ENCODE data around the gene PRKAG2. TPM values are rescaled to one million over a fixed set of nuclear protein-coding genes. Genes with fewer than 3 reads are reported as not detected.

Gene PRKAG2
- total and polyA plus RNA-seq, 2 experiments from 2014 or later = 17.0 to 19.5 TPM

DNA sequence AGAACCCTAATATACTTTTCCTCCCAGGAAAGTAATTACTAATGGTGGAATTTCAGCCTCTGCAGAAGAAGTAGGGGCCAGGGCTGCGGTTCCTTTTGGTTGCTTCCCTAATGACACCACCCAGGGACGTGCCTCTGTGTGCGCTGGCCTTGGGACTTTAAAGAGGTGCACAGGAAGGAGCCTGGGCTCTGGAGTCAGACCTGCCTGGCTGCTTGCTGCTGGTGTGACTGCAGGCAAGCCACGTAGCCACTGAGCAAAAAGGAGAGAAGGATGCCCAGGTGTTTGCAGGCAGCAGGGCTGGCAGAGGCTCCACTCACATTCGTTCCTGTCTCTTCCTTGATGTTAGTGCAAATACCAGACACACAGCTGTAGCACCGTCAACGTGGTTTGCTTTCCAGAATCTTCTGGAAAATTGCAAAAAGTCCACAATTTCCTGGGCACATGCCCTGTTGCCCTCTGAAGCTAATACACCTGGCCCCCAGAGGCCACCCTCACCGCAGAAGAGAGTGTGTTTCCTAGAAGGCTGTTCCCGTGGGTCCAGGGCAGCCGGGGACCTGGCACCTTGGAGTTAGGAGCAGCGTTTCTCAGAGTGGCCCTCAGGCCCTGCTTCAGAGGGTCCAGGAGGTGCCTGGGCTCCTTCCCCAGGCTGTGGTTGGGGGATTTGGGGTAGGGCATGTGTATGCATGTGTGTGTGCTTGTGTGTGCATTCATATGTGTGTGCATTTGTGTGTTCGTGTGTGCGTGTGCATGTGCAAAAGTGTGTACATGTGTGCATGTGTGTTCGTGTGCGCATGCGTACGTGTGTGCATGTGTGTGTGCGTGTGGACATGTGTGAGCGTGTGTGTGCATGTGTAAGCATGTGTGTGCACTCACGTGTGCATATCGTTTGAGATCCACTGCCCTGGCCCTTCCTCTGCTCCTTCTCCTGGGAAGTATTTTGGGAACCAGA, 12.8 kb upstream of the PRKAG2 start:
- Histone ChIP-seq H3K9ac (no peak overlapping the region), H3K79me2 (ENCODE audit: insufficient read depth) (no peaks in the 10 kb centered on the region), H3F3A (ENCODE audit: insufficient read depth) (no peaks in the 10 kb centered on the region), H3K4me1 (ENCODE audit: insufficient read depth) (no peaks in the 10 kb centered on the region), H3K4me2 (ENCODE audit: unreplicated experiment) (no peak overlapping the region), H3K9me2 (ENCODE audit: insufficient read depth) (no peaks in the 10 kb centered on the region), H2AFZ (no peak overlapping the region), H3K9me3 (ENCODE audit: low read depth) (no peaks in the 10 kb centered on the region), H3K4me3 (no peak overlapping the region), H3K27me3 (replicated peaks; ENCODE audit: insufficient read depth) (peaks cover 70% of the 10 kb centered on the region), H4K20me1 (ENCODE audit: insufficient read depth) (no peaks in the 10 kb centered on the region), H3K27ac (no peak overlapping the region), H3K36me3 (ENCODE audit: low read depth) (no peaks in the 10 kb centered on the region)
- in situ Hi-C loops (cut with MboI) = no loop called here
- no peak for DNase-seq
- WGBS, 2 experiments (ENCODE audit: low coverage in 1 of 2, low lambda C conversion rate in 2 of 2, missing lambda C conversion rate in 2 of 2) = 61 to 65% methylated on average over 21 of the region's 21 CpGs
- TF ChIP-seq EZH2phosphoT487 (IDR thresholded peaks at IDR 0.05; ENCODE audit: insufficient read depth, low read depth) (no peak), EZH2 (IDR thresholded peaks at IDR 0.05; ENCODE audit: insufficient read depth, poor library complexity, severe bottlenecking) (no peak)

DNA sequence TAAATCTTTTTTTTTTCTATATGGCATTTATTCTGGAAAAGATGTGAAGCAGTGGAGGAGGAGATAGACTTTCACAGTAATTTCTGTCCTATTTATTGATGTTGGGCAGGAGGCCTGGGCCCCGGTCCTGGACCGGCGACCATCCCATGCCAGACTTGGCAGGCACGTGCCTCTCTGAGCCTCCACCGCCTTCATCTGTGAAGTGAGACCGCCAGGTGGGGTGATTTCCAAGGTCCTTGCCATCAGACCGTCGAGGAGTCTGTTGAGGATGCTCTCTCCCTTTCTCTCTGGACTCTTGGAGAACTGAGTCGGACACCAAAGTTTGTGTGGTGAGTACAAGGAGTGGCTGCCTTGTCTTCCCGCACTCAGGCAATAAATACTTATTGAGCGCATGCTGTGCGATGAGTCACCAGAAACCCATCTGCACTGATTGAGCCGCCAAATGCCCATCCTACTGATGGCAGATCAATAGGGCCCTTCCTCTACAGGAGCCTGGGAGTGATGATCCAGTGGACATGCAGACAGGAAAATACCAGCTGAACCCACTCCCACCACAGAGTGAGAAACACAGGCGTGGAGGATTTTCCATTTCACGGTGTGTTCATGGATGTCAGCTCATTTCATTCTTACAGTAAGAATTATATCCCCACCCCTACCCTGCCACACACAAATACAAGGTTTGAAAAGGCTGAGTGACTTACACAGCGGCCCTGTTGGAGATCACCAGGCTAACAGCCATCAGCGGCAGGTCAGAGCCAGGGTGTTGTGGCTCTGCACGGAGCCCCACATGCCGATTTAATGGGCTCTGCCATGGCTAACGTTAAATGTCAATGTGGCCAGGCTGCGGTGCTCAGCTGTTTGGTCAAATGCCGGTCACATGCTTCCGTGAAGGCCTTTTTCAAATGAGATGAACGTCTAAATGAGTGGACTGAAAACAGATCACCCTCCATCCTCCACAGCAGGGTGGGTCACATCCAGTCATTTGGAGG, 11.5 kb upstream of the PRKAG2 start:
- in situ Hi-C loops (cut with MboI) = no loop called here
- H3K9me3 ChIP-seq (ENCODE audit: low read depth) = no peaks in the 10 kb centered on the region
- no peaks in the 10 kb centered on the region for H3K36me3 ChIP-seq (ENCODE audit: low read depth)
- H3K4me1 ChIP-seq (ENCODE audit: insufficient read depth) = no peaks in the 10 kb centered on the region
- H3K9me2 ChIP-seq (ENCODE audit: insufficient read depth) = no peaks in the 10 kb centered on the region
- no peak overlapping the region for H3K27ac ChIP-seq
- H4K20me1 ChIP-seq (ENCODE audit: insufficient read depth) = no peaks in the 10 kb centered on the region
- TF ChIP-seq EZH2 (IDR thresholded peaks at IDR 0.05; ENCODE audit: insufficient read depth, poor library complexity, severe bottlenecking) (no peak), EZH2phosphoT487 (IDR thresholded peaks at IDR 0.05; ENCODE audit: insufficient read depth, low read depth) (no peak)
- WGBS, 2 experiments (ENCODE audit: low coverage in 1 of 2, low lambda C conversion rate in 2 of 2, missing lambda C conversion rate in 2 of 2) = 58 to 60% methylated on average over 24 of the region's 24 CpGs
- H3K4me2 ChIP-seq (ENCODE audit: unreplicated experiment) = no peak overlapping the region
- no peaks in the 10 kb centered on the region for H3F3A ChIP-seq (ENCODE audit: insufficient read depth)
- no peaks in the 10 kb centered on the region for H3K79me2 ChIP-seq (ENCODE audit: insufficient read depth)
- H3K27me3 ChIP-seq (replicated peaks; ENCODE audit: insufficient read depth) = peaks cover 83% of the 10 kb centered on the region
- H2AFZ ChIP-seq = no peak overlapping the region
- DNase-seq = no peak
- H3K9ac ChIP-seq = no peak overlapping the region
- no peak overlapping the region for H3K4me3 ChIP-seq

DNA sequence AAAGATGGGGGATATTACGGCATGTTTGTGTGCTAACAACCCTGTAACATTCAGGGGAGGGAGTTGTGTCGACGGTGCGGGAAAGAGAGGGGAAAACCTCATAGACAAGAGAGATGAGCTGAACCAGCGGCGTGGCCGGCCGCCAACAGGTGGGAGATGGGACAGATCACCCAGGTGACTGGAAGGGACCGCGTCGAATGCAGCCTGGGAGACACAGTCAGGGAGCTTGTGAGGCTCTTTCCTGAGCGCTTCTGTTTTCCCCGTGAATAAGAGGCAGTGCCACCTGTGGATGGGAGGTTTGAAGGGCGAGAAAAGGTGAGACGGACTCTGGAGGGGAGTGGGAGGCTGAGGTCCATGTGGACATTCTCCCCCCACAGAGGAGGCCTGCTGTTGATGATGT, 9.9 kb upstream of the PRKAG2 start:
- H3K4me2 ChIP-seq (ENCODE audit: unreplicated experiment) = no peak overlapping the region
- TF ChIP-seq EZH2phosphoT487 (IDR thresholded peaks at IDR 0.05; ENCODE audit: insufficient read depth, low read depth) (no peak), EZH2 (IDR thresholded peaks at IDR 0.05; ENCODE audit: insufficient read depth, poor library complexity, severe bottlenecking) (no peak)
- 58 to 61% methylated on average over 15 of the region's 15 CpGs for WGBS, 2 experiments (ENCODE audit: low coverage in 1 of 2, low lambda C conversion rate in 2 of 2, missing lambda C conversion rate in 2 of 2)
- no peaks in the 10 kb centered on the region for H3K4me1 ChIP-seq (ENCODE audit: insufficient read depth)
- no peak overlapping the region for H2AFZ ChIP-seq
- H3K4me3 ChIP-seq = no peak overlapping the region
- H3K9me2 ChIP-seq (ENCODE audit: insufficient read depth) = no peaks in the 10 kb centered on the region
- no peaks in the 10 kb centered on the region for H3K36me3 ChIP-seq (ENCODE audit: low read depth)
- in situ Hi-C loops (cut with MboI) = no loop called here
- no peak overlapping the region for H3K27ac ChIP-seq
- H3K9ac ChIP-seq = no peak overlapping the region
- no peaks in the 10 kb centered on the region for H3F3A ChIP-seq (ENCODE audit: insufficient read depth)
- peaks cover 83% of the 10 kb centered on the region for H3K27me3 ChIP-seq (replicated peaks; ENCODE audit: insufficient read depth)
- DNase-seq = no peak
- no peaks in the 10 kb centered on the region for H4K20me1 ChIP-seq (ENCODE audit: insufficient read depth)
- no peaks in the 10 kb centered on the region for H3K79me2 ChIP-seq (ENCODE audit: insufficient read depth)
- H3K9me3 ChIP-seq (ENCODE audit: low read depth) = no peaks in the 10 kb centered on the region

DNA sequence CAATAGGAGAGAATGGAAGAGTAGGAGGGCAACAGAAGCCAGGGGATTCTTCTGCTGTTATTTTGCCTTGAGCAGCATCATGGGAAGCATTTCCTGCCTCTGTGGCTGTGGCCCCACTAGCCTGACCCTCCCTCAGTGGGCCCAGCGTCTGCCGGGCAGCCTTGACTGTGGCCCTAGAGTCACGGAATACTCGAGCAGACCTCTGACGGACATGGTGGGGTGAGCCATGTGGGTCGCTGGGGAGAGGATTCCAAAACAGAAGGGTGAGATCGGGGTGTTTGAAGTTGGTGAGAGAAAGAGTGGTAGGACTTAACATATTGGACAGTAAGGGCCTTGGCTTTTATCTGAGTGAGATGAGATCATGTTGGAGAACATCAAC, 8.3 kb upstream of the PRKAG2 start:
- no peaks in the 10 kb centered on the region for H4K20me1 ChIP-seq (ENCODE audit: insufficient read depth)
- H3K4me3 ChIP-seq = no peak overlapping the region
- H3K4me2 ChIP-seq (ENCODE audit: unreplicated experiment) = no peak overlapping the region
- H3K9ac ChIP-seq = no peak overlapping the region
- TF ChIP-seq EZH2 (IDR thresholded peaks at IDR 0.05; ENCODE audit: insufficient read depth, poor library complexity, severe bottlenecking) (no peak), EZH2phosphoT487 (IDR thresholded peaks at IDR 0.05; ENCODE audit: insufficient read depth, low read depth) (no peak)
- H3K9me2 ChIP-seq (ENCODE audit: insufficient read depth) = no peaks in the 10 kb centered on the region
- H3K27ac ChIP-seq = no peak overlapping the region
- H3K36me3 ChIP-seq (ENCODE audit: low read depth) = no peaks in the 10 kb centered on the region
- 57 to 58% methylated on average over 7 of the region's 7 CpGs for WGBS, 2 experiments (ENCODE audit: low coverage in 1 of 2, low lambda C conversion rate in 2 of 2, missing lambda C conversion rate in 2 of 2)
- H3K79me2 ChIP-seq (ENCODE audit: insufficient read depth) = no peaks in the 10 kb centered on the region
- H3F3A ChIP-seq (ENCODE audit: insufficient read depth) = no peaks in the 10 kb centered on the region
- no peaks in the 10 kb centered on the region for H3K4me1 ChIP-seq (ENCODE audit: insufficient read depth)
- no peak for DNase-seq
- peaks cover 72% of the 10 kb centered on the region for H3K27me3 ChIP-seq (replicated peaks; ENCODE audit: insufficient read depth)
- in situ Hi-C loops (cut with MboI) = no loop called here
- H2AFZ ChIP-seq = no peak overlapping the region
- H3K9me3 ChIP-seq (ENCODE audit: low read depth) = no peaks in the 10 kb centered on the region
